HepG2 (cell line): Measurements from ENCODE around the gene ZFAND4. TPM values are rescaled to one million over a fixed set of nuclear protein-coding genes. Genes with fewer than 3 reads are reported as not detected.

Experiments
- ATAC-seq: fragments of 200-7000 bp; cut with Tn5 transposase; 3 replicates; pipeline ENCODE4 v1.9.1; 2020; ENCODE audit warnings: mild to moderate bottlenecking, moderate library complexity
- BruUV-seq: library from RNA; stranded (reverse); fragments of 400-500 nt; replicated peaks from 2 replicates; lab custom pipeline; 2021; lab: Mats Ljungman, UMichigan
- CTCF ChIA-PET: fragments of 300-600 bp; formaldehyde crosslinking; extraction: SDS; loops from one replicate; lab custom pipeline; 2021; ENCODE audit warnings: low total read pairs, inconsistent platforms, low intra/inter-chr PET ratio; lab: Yijun Ruan, JAX
- POLR2A ChIA-PET: fragments of 350-600 bp; sonication (Branson Sonifier 250); formaldehyde crosslinking; loops from one replicate; lab custom pipeline; 2020; ENCODE audit warnings: antibody characterized with exemption, inconsistent platforms; lab: Yijun Ruan, JAX
- DNase-seq: peaks from one replicate; pipeline ENCODE4 v3.0.0-alpha.2; 2015; ENCODE audit warnings: low spot score
- FAIRE-seq: peaks from 3 replicates; lab custom pipeline; 2011; peaks lifted over from hg19 to GRCh38; lab: Jason Lieb, UNC
- H2AFZ ChIP-seq: one replicate; pipeline ENCODE4 v1.6.1; 2011; ENCODE audit warnings: low read length, inconsistent platforms
- H3K27ac ChIP-seq: fragments of 300-600 bp; 3 replicates; pipeline ENCODE4 v1.8.0; 2011; ENCODE audit warnings: mixed run types, mild to moderate bottlenecking, mixed read lengths, low read length, inconsistent platforms; ENCODE audit not compliant: insufficient read depth; ENCODE audit errors: extremely low read length
- H3K27me3 ChIP-seq, 2 experiments: fragments of 200-600 bp in 1 of 2; 2 replicates in 1 of 2; 3 replicates in 1 of 2; pipeline versions ENCODE4 v1.6.0 to v1.8.0; 2011; ENCODE audit warnings: low read length in 2 of 2, mild to moderate bottlenecking in 2 of 2, moderate library complexity in 2 of 2, inconsistent platforms in 1 of 2; ENCODE audit not compliant: insufficient read depth in 2 of 2, control insufficient read depth in 1 of 2
- H3K36me3 ChIP-seq, 2 experiments: fragments of 200-600 bp in 1 of 2; replicated peaks in 1 of 2; 2 replicates in 1 of 2; 3 replicates in 1 of 2; pipeline versions ENCODE4 v1.5.1 to v1.8.0; 2011; ENCODE audit warnings: low read length in 2 of 2, inconsistent platforms in 1 of 2; ENCODE audit not compliant: insufficient read depth in 2 of 2, control insufficient read depth in 1 of 2
- H3K4me1 ChIP-seq: 2 replicates; pipeline ENCODE4 v1.5.1; 2012; ENCODE audit warnings: low read length, inconsistent platforms; ENCODE audit not compliant: insufficient read depth
- H3K4me2 ChIP-seq: 2 replicates; pipeline ENCODE4 v1.6.0; 2011; ENCODE audit warnings: low read depth, low read length, inconsistent platforms
- H3K4me3 ChIP-seq, 3 experiments: fragments of 200-600 bp in 1 of 3; sonication (generic), shearing (Covaris generic) in 1 of 3; replicated peaks in 1 of 3; 2 replicates each; pipeline ENCODE4 v1.5.1; 2011 to 2016; ENCODE audit warnings: low read length in 3 of 3, inconsistent platforms in 2 of 3, low read depth in 2 of 3, mild to moderate bottlenecking in 2 of 3, control low read depth in 1 of 3, mixed read lengths in 1 of 3; ENCODE audit not compliant: insufficient read depth in 1 of 3
- H3K79me2 ChIP-seq: one replicate; pipeline ENCODE4 v1.6.1; 2011; ENCODE audit warnings: low read length, inconsistent platforms; ENCODE audit not compliant: insufficient read depth
- H3K9ac ChIP-seq: 2 replicates; pipeline ENCODE4 v1.6.0; 2011; ENCODE audit warnings: mild to moderate bottlenecking, low read depth, low read length, inconsistent platforms; ENCODE audit not compliant: insufficient read depth
- H3K9me3 ChIP-seq: 2 replicates; pipeline ENCODE4 v1.5.1; 2012; ENCODE audit warnings: mild to moderate bottlenecking, low read length
- H4K20me1 ChIP-seq: 2 replicates; pipeline ENCODE4 v1.6.0; 2011; ENCODE audit warnings: inconsistent platforms, mild to moderate bottlenecking, low read length, moderate library complexity; ENCODE audit not compliant: insufficient read depth
- AFF4 ChIP-seq: sonication (generic); formaldehyde crosslinking; IDR thresholded peaks from 2 replicates; pipeline ENCODE4 v1.4.0; 2020; ENCODE audit warnings: missing genetic modification reagents
- BCL6 ChIP-seq: IDR thresholded peaks from 2 replicates; pipeline ENCODE4 v1.6.1; 2016; ENCODE audit warnings: missing genetic modification reagents, missing compliant biosample characterization
- CBX5 ChIP-seq: sonication (generic); formaldehyde crosslinking; IDR thresholded peaks from 2 replicates; pipeline ENCODE4 v1.4.0; 2020; ENCODE audit warnings: missing genetic modification reagents, borderline replicate concordance
- CCDC6 ChIP-seq: sonication (generic); formaldehyde crosslinking; IDR thresholded peaks from 2 replicates; pipeline ENCODE4 v1.8.1; 2022; ENCODE audit warnings: mild to moderate bottlenecking, missing genetic modification reagents, moderate library complexity
- ETS1 ChIP-seq: sonication (generic); formaldehyde crosslinking; IDR thresholded peaks from 2 replicates; pipeline ENCODE4 v1.4.0; 2020; ENCODE audit warnings: missing genetic modification reagents
- ISX ChIP-seq: sonication (generic); formaldehyde crosslinking; conservative IDR thresholded peaks from 2 replicates; pipeline ENCODE4 v1.5.0; 2020; ENCODE audit warnings: missing genetic modification reagents
- KDM2A ChIP-seq: sonication (generic); formaldehyde crosslinking; IDR thresholded peaks from 2 replicates; pipeline ENCODE4 v1.4.0; 2020; ENCODE audit warnings: low read depth, missing genetic modification reagents, borderline replicate concordance
- MATR3 ChIP-seq: sonication (generic); formaldehyde crosslinking; IDR thresholded peaks from 2 replicates; pipeline ENCODE4 v1.4.0; 2020; ENCODE audit warnings: missing genetic modification reagents
- SIX4 ChIP-seq: sonication (generic); formaldehyde crosslinking; IDR thresholded peaks from 2 replicates; pipeline ENCODE4 v1.4.0; 2020; ENCODE audit warnings: missing genetic modification reagents
- TEAD2 ChIP-seq: sonication (generic); formaldehyde crosslinking; IDR thresholded peaks from 2 replicates; pipeline ENCODE4 v1.9.0; 2021; ENCODE audit warnings: missing genetic modification reagents
- TFDP2 ChIP-seq: sonication (generic); formaldehyde crosslinking; IDR thresholded peaks from 2 replicates; pipeline ENCODE4 v1.4.0; 2020; ENCODE audit warnings: missing genetic modification reagents
- ZFP41 ChIP-seq: sonication (generic); formaldehyde crosslinking; IDR thresholded peaks from 2 replicates; pipeline ENCODE4 v1.4.0; 2020; ENCODE audit warnings: mild to moderate bottlenecking, missing genetic modification reagents, borderline replicate concordance
- ZNF17 ChIP-seq: sonication (generic); formaldehyde crosslinking; IDR thresholded peaks from 2 replicates; pipeline ENCODE4 v1.5.0; 2020; ENCODE audit warnings: mild to moderate bottlenecking, missing genetic modification reagents
- ZNF30 ChIP-seq: sonication (generic); formaldehyde crosslinking; IDR thresholded peaks from 2 replicates; pipeline ENCODE4 v1.5.0; 2020; ENCODE audit warnings: mild to moderate bottlenecking, missing genetic modification reagents
- ZNF362 ChIP-seq: sonication (generic); formaldehyde crosslinking; IDR thresholded peaks from 2 replicates; pipeline ENCODE4 v1.4.0; 2020; ENCODE audit warnings: missing genetic modification reagents, mild to moderate bottlenecking, borderline replicate concordance
- ZNF468 ChIP-seq: sonication (generic); formaldehyde crosslinking; IDR thresholded peaks from 2 replicates; pipeline ENCODE4 v1.8.0; 2022; ENCODE audit warnings: mild to moderate bottlenecking, moderate library complexity, missing genetic modification reagents
- ZNF660 ChIP-seq: sonication (generic); formaldehyde crosslinking; IDR thresholded peaks from 2 replicates; pipeline ENCODE4 v1.5.1; 2020; ENCODE audit warnings: mild to moderate bottlenecking, low read depth, missing genetic modification reagents, borderline replicate concordance
- ZNF678 ChIP-seq: sonication (generic); formaldehyde crosslinking; IDR thresholded peaks from 2 replicates; pipeline ENCODE4 v1.4.0; 2020; ENCODE audit warnings: mild to moderate bottlenecking, missing genetic modification reagents
- ZNF792 ChIP-seq: IDR thresholded peaks from 2 replicates; pipeline ENCODE4 v1.6.1; 2016
- ZSCAN29 ChIP-seq: sonication (generic); formaldehyde crosslinking; conservative IDR thresholded peaks from 2 replicates; pipeline ENCODE4 v1.4.0; 2020; ENCODE audit warnings: mild to moderate bottlenecking, missing genetic modification reagents
- WGBS: methylation state at CpG from one replicate; pipeline ENCODE4 v1.1.6; 2017; ENCODE audit warnings: low lambda C conversion rate; 5-methylcytosine and 5-hydroxymethylcytosine counted together
- in situ Hi-C: cut with HindIII; loops from 2 replicates; pipeline ENCODE4 v1.10.0; 2017; ENCODE audit warnings: low pct_unique_long_range_greater_than_20kb; ENCODE audit not compliant: extremely low pct_ligation_motif_present
- intact Hi-C: fragments of 100-400 bp; cut with micrococcal nuclease; formaldehyde crosslinking; loops from one replicate; pipeline ENCODE4 v1.10.0; 2022; ENCODE audit not compliant: unreplicated experiment
- polyA plus RNA-seq, 8 experiments: library from polyadenylated mRNA; depleted of rRNA in 3 of 8; stranded (reverse) in 7 of 8; unstranded in 1 of 8; fragments of >200 nt; fragmentation: Illumina TruSeq in 4 of 8; extraction: Trizol in 4 of 8; gene quantifications; 2 replicates each; pipeline versions ENCODE4 v1.2.1 to v1.2.3, GENCODE V29; 2011 to 2016; ENCODE audit warnings: low read depth in 4 of 8, missing spikeins in 1 of 8, mixed read lengths in 1 of 8; ENCODE audit not compliant: insufficient read depth in 1 of 8
- total RNA-seq, 5 experiments: library from RNA; depleted of rRNA; stranded (reverse); fragments of >200 nt; fragmentation: Illumina TruSeq; extraction: Trizol; gene quantifications; 2 replicates each; pipeline ENCODE4 v1.2.3, GENCODE V29; 2016; ENCODE audit warnings: low read depth in 1 of 5

Gene ZFAND4
- total and polyA plus RNA-seq, 2 of the 13 experiments (the other 11 are each of a cell fraction or from before 2014, with no cell fraction given): 2.9 to 9.2 TPM

- H3K79me2 ChIP-seq: no peaks in the 10 kb centered on the region
- H4K20me1 ChIP-seq: no peaks in the 10 kb centered on the region
- no peak overlapping the region for H3K9ac ChIP-seq
- H3K27me3 ChIP-seq: no peaks in the 10 kb centered on the region
- H3K4me1 ChIP-seq: peaks cover 15% of the 10 kb centered on the region
- H3K9me3 ChIP-seq: no peaks in the 10 kb centered on the region
- intact Hi-C loops: no loop called here
- no peak for FAIRE-seq
- no peak for DNase-seq
- CTCF ChIA-PET: no interaction called here
- in situ Hi-C loops: loop anchor here (25.0 kb wide), 1 partner anchor 416 kb away; no protein-coding TSS in a partner anchor
- no peak overlapping the region for H3K4me3 ChIP-seq
- BruUV-seq: no TSS peak
- POLR2A ChIA-PET: no interaction called here
- no peak for ATAC-seq
- no peak overlapping the region for H3K4me2 ChIP-seq
- no peak overlapping the region for H2AFZ ChIP-seq
- H3K27ac ChIP-seq: no peak overlapping the region
- TF ChIP-seq ETS1 (no peak), ZNF17 (no peak), MATR3 (CRISPR knock-in tag) (no peak), ZNF678 (CRISPR knock-in tag) (no peak), AFF4 (CRISPR knock-in tag) (no peak), ZNF468 (CRISPR knock-in tag) (no peak), CBX5 (CRISPR knock-in tag) (no peak), ZNF792 (CRISPR knock-in tag) (no peak), SIX4 (CRISPR knock-in tag) (no peak), ZSCAN29 (CRISPR knock-in tag) (no peak), ZNF362 (no peak), ISX (CRISPR knock-in tag) (no peak), TFDP2 (no peak), ZFP41 (no peak), ZNF660 (CRISPR knock-in tag) (no peak), CCDC6 (CRISPR knock-in tag) (no peak), ZNF30 (CRISPR knock-in tag) (no peak), BCL6 (CRISPR knock-in tag) (no peak), KDM2A (CRISPR knock-in tag) (no peak), TEAD2 (CRISPR knock-in tag) (no peak)
- H3K36me3 ChIP-seq: peaks cover 0 to 5% of the 10 kb centered on the region in 2 experiments; a peak in 1 of 5 replicates
- WGBS: 96% methylated on average over 2 of the region's 2 CpGs
Observed at GRCh38 chr10:45653454-45653853, 19.1 kb downstream of the ZFAND4 start.
